PC-3 (cell line): Measurements from ENCODE around the gene SAMHD1. TPM values are rescaled to one million over a fixed set of nuclear protein-coding genes. Genes with fewer than 3 reads are reported as not detected.

Source experiments
- ATAC-seq: fragments of 200-7000 bp; cut with Tn5 transposase; 2 replicates; pipeline ENCODE4 v1.9.1; 2020; ENCODE audit warnings: mild to moderate bottlenecking, moderate library complexity
- BruUV-seq: library from RNA; stranded (reverse); fragments of 400-500 nt; replicated peaks from 2 replicates; lab custom pipeline; 2021; lab: Mats Ljungman, UMichigan
- CTCF ChIA-PET: fragments of 300-600 bp; sonication (Branson Sonifier 250); formaldehyde crosslinking; loops from one replicate; lab custom pipeline; 2022; ENCODE audit warnings: antibody characterized with exemption; lab: Charles Lee
- POLR2A ChIA-PET: fragments of 300-600 bp; sonication (Branson Sonifier 250); formaldehyde crosslinking; loops from one replicate; lab custom pipeline; 2022; ENCODE audit warnings: antibody characterized with exemption; ENCODE audit not compliant: unreplicated experiment; lab: Charles Lee
- DNase-seq: peaks from one replicate; pipeline ENCODE4 v3.0.0-alpha.2; 2015
- H2AFZ ChIP-seq: fragments of 300-600 bp; sonication (generic); 2 replicates; pipeline ENCODE4 v1.6.0; 2016; ENCODE audit warnings: antibody characterized with exemption, low read length
- H3F3A ChIP-seq: fragments of 300-600 bp; sonication (generic); one replicate; pipeline ENCODE4 v1.6.0; 2017; ENCODE audit warnings: antibody characterized with exemption, low read length, control low read depth, mild to moderate bottlenecking; ENCODE audit not compliant: unreplicated experiment
- H3K27ac ChIP-seq: fragments of 300-600 bp; sonication (generic); 2 replicates; pipeline ENCODE4 v1.5.1; 2016; ENCODE audit warnings: mild to moderate bottlenecking, low read length
- H3K27me3 ChIP-seq: fragments of 300-600 bp; sonication (generic); 2 replicates; pipeline ENCODE4 v1.6.1; 2016; ENCODE audit warnings: low read length, mixed read lengths
- H3K36me3 ChIP-seq: fragments of 300-600 bp; sonication (generic); 2 replicates; pipeline ENCODE4 v1.6.1; 2016; ENCODE audit warnings: low read depth, mixed run types, low read length, mixed read lengths
- H3K4me1 ChIP-seq: fragments of 300-600 bp; sonication (generic); 2 replicates; pipeline ENCODE4 v1.5.1; 2016; ENCODE audit warnings: low read length; ENCODE audit not compliant: insufficient read depth
- H3K4me2 ChIP-seq: fragments of 300-600 bp; sonication (generic); 2 replicates; pipeline ENCODE4 v1.6.0; 2016; ENCODE audit warnings: low read length
- H3K4me3 ChIP-seq: fragments of 300-600 bp; sonication (generic); 2 replicates; pipeline ENCODE4 v1.5.1; 2016; ENCODE audit warnings: mild to moderate bottlenecking, low read length, mixed read lengths
- H3K79me2 ChIP-seq: fragments of 300-600 bp; sonication (generic); 2 replicates; pipeline ENCODE4 v1.6.1; 2017; ENCODE audit warnings: low read length, mixed read lengths
- H3K9ac ChIP-seq: fragments of 300-600 bp; sonication (generic); 2 replicates; pipeline ENCODE4 v1.6.0; 2016; ENCODE audit warnings: mild to moderate bottlenecking, low read length
- H3K9me2 ChIP-seq: fragments of 300-600 bp; sonication (generic); replicated peaks from 2 replicates; pipeline ENCODE4 v1.6.1; 2016; ENCODE audit warnings: mixed run types, low read length, mixed read lengths
- H3K9me3 ChIP-seq: fragments of 300-600 bp; sonication (generic); 2 replicates; pipeline ENCODE4 v1.6.1; 2016; ENCODE audit warnings: low read length, mixed read lengths
- H4K20me1 ChIP-seq: fragments of 300-600 bp; sonication (generic); 2 replicates; pipeline ENCODE4 v1.6.1; 2016; ENCODE audit warnings: low read length, mixed read lengths
- CTCF ChIP-seq: fragments of 300-600 bp; sonication (generic); conservative IDR thresholded peaks from 2 replicates; pipeline ENCODE4 v1.5.1; 2017; ENCODE audit warnings: antibody characterized with exemption, low read depth, mild to moderate bottlenecking, low read length
- EZH2 ChIP-seq: fragments of 300-600 bp; sonication (generic); IDR thresholded peaks from one replicate; pipeline ENCODE4 v1.6.1; 2017; ENCODE audit warnings: antibody characterized with exemption, mild to moderate bottlenecking, low read length; ENCODE audit not compliant: unreplicated experiment
- EZH2phosphoT487 ChIP-seq: fragments of 300-600 bp; sonication (generic); IDR thresholded peaks from 2 replicates; pipeline ENCODE4 v1.6.1; 2018; ENCODE audit warnings: mild to moderate bottlenecking, antibody characterized with exemption, low read length, borderline replicate concordance
- intact Hi-C: fragments of 100-400 bp; cut with micrococcal nuclease; formaldehyde crosslinking; loops from 2 replicates; pipeline ENCODE4 v1.9.0; 2023
- total RNA-seq: library from RNA; depleted of rRNA; stranded (reverse); fragments of >200 nt; gene quantifications from 2 replicates; pipeline ENCODE4 v1.2.3, GENCODE V29; 2014

Gene SAMHD1
- total RNA-seq, 1 experiment from 2014 or later: 24.2 TPM

GRCh38 chr20:36860811-36861624 lies 90.5 kb downstream of the SAMHD1 start:
- H3K9me2 ChIP-seq: no peaks in the 10 kb centered on the region
- ChIA-PET CTCF (interaction anchor here (1.0 kb wide), 1 partner anchor 26 kb away, joined by 3 read pairs; no protein-coding TSS in a partner anchor), POLR2A (no interaction called here)
- no peaks in the 10 kb centered on the region for H3K9me3 ChIP-seq
- H2AFZ ChIP-seq: no peak overlapping the region
- H3F3A ChIP-seq: no peaks in the 10 kb centered on the region
- no TSS peak for BruUV-seq
- H3K27me3 ChIP-seq: no peaks in the 10 kb centered on the region
- H3K4me1 ChIP-seq: peaks cover 33% of the 10 kb centered on the region
- TF ChIP-seq EZH2 (no peak), CTCF (no peak), EZH2phosphoT487 (no peak)
- H3K36me3 ChIP-seq: 0 out of 2 replicates have a peak, but pooled peaks cover 3% of the 10 kb centered on the region
- intact Hi-C loops: loop anchor here (10.0 kb wide), 1 partner anchor 256 kb away; the partner anchor contains the start of gene RAB5IF
- peak overlapping the region; percentile 47 for H3K27ac ChIP-seq
- H3K4me2 ChIP-seq: peak overlapping the region; percentile 80
- peak overlapping the region; percentile 81 for H3K4me3 ChIP-seq
- H3K9ac ChIP-seq: peak overlapping the region; percentile 61
- DNase-seq (no peak), ATAC-seq (no peak)
- 0 out of 2 replicates have a peak, but pooled peaks cover 4% of the 10 kb centered on the region for H4K20me1 ChIP-seq
- H3K79me2 ChIP-seq: peaks cover 62% of the 10 kb centered on the region

- ATAC-seq: no peak
- TF ChIP-seq EZH2 (no peak), EZH2phosphoT487 (no peak), CTCF (no peak)
- POLR2A ChIA-PET: no interaction called here
- DNase-seq: no peak
- no peak overlapping the region for H3K9ac ChIP-seq
- no peaks in the 10 kb centered on the region for H3F3A ChIP-seq
- no peak overlapping the region for H3K4me2 ChIP-seq
- no peak overlapping the region for H2AFZ ChIP-seq
- 0 out of 2 replicates have a peak, but pooled peaks cover 3% of the 10 kb centered on the region for H3K36me3 ChIP-seq
- H3K9me3 ChIP-seq: no peaks in the 10 kb centered on the region
- H3K9me2 ChIP-seq: no peaks in the 10 kb centered on the region
- no TSS peak for BruUV-seq
- H3K27ac ChIP-seq: no peak overlapping the region
- CTCF ChIA-PET: interaction anchor here (1.0 kb wide), 1 partner anchor 25 kb away, joined by 3 read pairs; no protein-coding TSS in a partner anchor
- intact Hi-C loops: loop anchor here (10.0 kb wide), 1 partner anchor 256 kb away; the partner anchor contains the start of gene RAB5IF
- H3K4me1 ChIP-seq: peaks cover 34% of the 10 kb centered on the region
- no peaks in the 10 kb centered on the region for H3K27me3 ChIP-seq
- H3K4me3 ChIP-seq: no peak overlapping the region; the same call in 1 of the 2 replicates
- H4K20me1 ChIP-seq: 0 out of 2 replicates have a peak, but pooled peaks cover 4% of the 10 kb centered on the region
- peaks cover 68% of the 10 kb centered on the region for H3K79me2 ChIP-seq
Measured at GRCh38 chr20:36860339-36860738, 91.2 kb downstream of the SAMHD1 start.
